Endothelial cell of umbilical vein (primary cell): ENCODE measurements around the gene IL9R. TPM values are rescaled to one million over a fixed set of nuclear protein-coding genes. Genes with fewer than 3 reads are reported as not detected.

Experiments used
- BruUV-seq: library from RNA; stranded (reverse); fragments of 400-500 nt; replicated peaks from 2 replicates; lab custom pipeline; 2021; lab: Mats Ljungman, UMichigan
- CTCF ChIA-PET: fragments of 300-600, 350-600 bp; sonication (Branson Sonifier 250); formaldehyde crosslinking; loops from one replicate; lab custom pipeline; 2021; ENCODE audit warnings: antibody characterized with exemption, inconsistent platforms; lab: Charles Lee
- POLR2A ChIA-PET: fragments of 300-600, 350-600 bp; sonication (Branson Sonifier 250); formaldehyde crosslinking; loops from one replicate; lab custom pipeline; 2021; ENCODE audit warnings: antibody characterized with exemption, inconsistent platforms; lab: Charles Lee
- DNase-seq: peaks from one replicate; pipeline ENCODE4 v3.0.0-alpha.2; 2011; ENCODE audit warnings: low read depth, low spot score
- FAIRE-seq: peaks from 2 replicates; lab custom pipeline; 2011; peaks lifted over from hg19 to GRCh38; lab: Jason Lieb, UNC
- H2AFZ ChIP-seq: 2 replicates; pipeline ENCODE4 v1.6.0; 2012; ENCODE audit warnings: low read depth, low read length, control low read depth, inconsistent platforms
- H3K27ac ChIP-seq: 2 replicates; pipeline ENCODE4 v1.5.1; 2011; ENCODE audit warnings: low read depth, mild to moderate bottlenecking, control low read depth, low read length, moderate library complexity; ENCODE audit not compliant: insufficient read depth
- H3K27me3 ChIP-seq, 2 experiments: 2 replicates each; pipeline versions ENCODE4 v1.6.0 to v1.6.1; 2011; ENCODE audit warnings: low read length in 2 of 2, mixed read lengths in 1 of 2; ENCODE audit not compliant: control insufficient read depth in 2 of 2, insufficient read depth in 2 of 2
- H3K36me3 ChIP-seq, 2 experiments: 2 replicates in 1 of 2; 3 replicates in 1 of 2; pipeline ENCODE4 v1.5.1; 2011; ENCODE audit warnings: low read length in 2 of 2, mild to moderate bottlenecking in 1 of 2, moderate library complexity in 1 of 2; ENCODE audit not compliant: control insufficient read depth in 2 of 2, insufficient read depth in 2 of 2; ENCODE audit errors: extremely low read depth in 1 of 2
- H3K4me1 ChIP-seq: 3 replicates; pipeline ENCODE4 v1.5.1; 2011; ENCODE audit warnings: mild to moderate bottlenecking, low read length; ENCODE audit not compliant: control insufficient read depth, insufficient read depth; ENCODE audit errors: extremely low read depth
- H3K4me2 ChIP-seq: 2 replicates; pipeline ENCODE4 v1.6.1; 2011; ENCODE audit warnings: low read length, control low read depth, mixed read lengths; ENCODE audit not compliant: insufficient read depth
- H3K4me3 ChIP-seq, 3 experiments: fragments of 200-600 bp in 1 of 3; sonication (generic), shearing (Covaris generic) in 1 of 3; replicated peaks in 1 of 3; 2 replicates each; pipeline ENCODE4 v1.5.1; 2011 to 2016; ENCODE audit warnings: control low read depth in 3 of 3, low read length in 3 of 3, mild to moderate bottlenecking in 2 of 3, inconsistent platforms in 1 of 3, low read depth in 1 of 3, moderate library complexity in 1 of 3; ENCODE audit not compliant: insufficient read depth in 1 of 3
- H3K79me2 ChIP-seq: 2 replicates; pipeline ENCODE4 v1.6.0; 2012; ENCODE audit warnings: low read length, inconsistent platforms; ENCODE audit not compliant: control insufficient read depth, insufficient read depth
- H3K9ac ChIP-seq: replicated peaks from 2 replicates; pipeline ENCODE3; 2011; ENCODE audit warnings: low read length, control low read depth; ENCODE audit not compliant: insufficient read depth; ENCODE audit errors: extremely low read depth
- H3K9me1 ChIP-seq: replicated peaks from 3 replicates; pipeline ENCODE4 v1.6.0; 2011; ENCODE audit warnings: mild to moderate bottlenecking, low read length; ENCODE audit not compliant: control insufficient read depth, insufficient read depth; ENCODE audit errors: extremely low read depth
- H3K9me3 ChIP-seq: replicated peaks from 2 replicates; pipeline ENCODE4 v1.5.1; 2012; ENCODE audit warnings: low read length, inconsistent platforms; ENCODE audit not compliant: control insufficient read depth, insufficient read depth
- H4K20me1 ChIP-seq: replicated peaks from 2 replicates; pipeline ENCODE3; 2011; ENCODE audit warnings: mild to moderate bottlenecking, low read length; ENCODE audit not compliant: control insufficient read depth, insufficient read depth; ENCODE audit errors: extremely low read depth
- EZH2 ChIP-seq: IDR thresholded peaks from 2 replicates; pipeline ENCODE4 v1.6.1; 2012; ENCODE audit warnings: borderline replicate concordance, low read depth, mild to moderate bottlenecking, moderate library complexity, low read length, inconsistent platforms; ENCODE audit not compliant: severe bottlenecking
- FOS ChIP-seq: IDR thresholded peaks from 2 replicates; pipeline ENCODE4 v1.6.1; 2011; ENCODE audit warnings: mild to moderate bottlenecking, low read length, moderate library complexity, borderline replicate concordance; ENCODE audit not compliant: insufficient read depth
- GATA2 ChIP-seq: IDR thresholded peaks from 2 replicates; pipeline ENCODE4 v1.7.0; 2011; ENCODE audit warnings: low read depth, mild to moderate bottlenecking, moderate library complexity, mixed read lengths, low read length; ENCODE audit not compliant: insufficient read length, insufficient read depth
- JUN ChIP-seq: IDR thresholded peaks from 2 replicates; pipeline ENCODE4 v1.6.1; 2011; ENCODE audit warnings: borderline replicate concordance, low read depth; ENCODE audit not compliant: insufficient read length, insufficient read depth
- MYC ChIP-seq: IDR thresholded peaks from one replicate; pipeline ENCODE4 v1.6.1; 2011; ENCODE audit warnings: mild to moderate bottlenecking, low read depth, low read length
- POLR2A ChIP-seq: IDR thresholded peaks from 2 replicates; pipeline ENCODE4 v1.6.1; 2012; ENCODE audit warnings: low read depth, mild to moderate bottlenecking, control low read depth, low read length
- POLR2AphosphoS5 ChIP-seq: IDR thresholded peaks from 2 replicates; pipeline ENCODE4 v1.6.1; 2012; ENCODE audit warnings: low read depth, mild to moderate bottlenecking, control low read depth, low read length, moderate library complexity; ENCODE audit not compliant: insufficient read depth
- dilution Hi-C: fragments of 300-500 bp; cut with MboI; formaldehyde crosslinking; loops from one replicate; pipeline ENCODE4 v1.15.0; 2019; ENCODE audit warnings: low sequenced_read_pairs; ENCODE audit not compliant: extremely low pct_ligation_motif_present
- intact Hi-C: fragments of 100-400 bp; cut with micrococcal nuclease; formaldehyde crosslinking; loops from one replicate; pipeline ENCODE4 v1.10.0; 2022
- polyA plus RNA-seq, 4 experiments: library from polyadenylated mRNA; depleted of rRNA in 3 of 4; stranded (reverse) in 3 of 4; unstranded in 1 of 4; fragments of >200 nt; gene quantifications; 2 replicates each; pipeline versions ENCODE4 v1.2.1 to v1.2.3, GENCODE V29; 2011 to 2012; ENCODE audit warnings: missing spikeins in 1 of 4
- total RNA-seq: library from RNA; stranded (reverse); gene quantifications from 2 replicates; pipeline ENCODE4 v1.2.3, GENCODE V29; 2021
- TF ChIP-seq, protein P1 (sequence below): IDR thresholded peaks from 2 replicates; pipeline ENCODE4 v1.6.1; 2011; ENCODE audit not compliant: insufficient read depth, insufficient read length
- TF ChIP-seq, protein P2 (sequence below), 2 donors: IDR thresholded peaks; 1 replicate in 1 of 2; 2 replicates in 1 of 2; pipeline ENCODE4 v1.5.1; 2011; ENCODE audit warnings: low read length in 2 of 2, mild to moderate bottlenecking in 2 of 2, moderate library complexity in 2 of 2, control low read depth in 1 of 2, inconsistent platforms in 1 of 2, low read depth in 1 of 2; ENCODE audit not compliant: insufficient read depth in 1 of 2; ENCODE audit errors: extremely low read depth in 1 of 2

The IL9R gene
- total and polyA plus RNA-seq, 2 donors (not counting 3 experiments of a cell fraction or from before 2014, with no cell fraction given), result not detected

DNA sequence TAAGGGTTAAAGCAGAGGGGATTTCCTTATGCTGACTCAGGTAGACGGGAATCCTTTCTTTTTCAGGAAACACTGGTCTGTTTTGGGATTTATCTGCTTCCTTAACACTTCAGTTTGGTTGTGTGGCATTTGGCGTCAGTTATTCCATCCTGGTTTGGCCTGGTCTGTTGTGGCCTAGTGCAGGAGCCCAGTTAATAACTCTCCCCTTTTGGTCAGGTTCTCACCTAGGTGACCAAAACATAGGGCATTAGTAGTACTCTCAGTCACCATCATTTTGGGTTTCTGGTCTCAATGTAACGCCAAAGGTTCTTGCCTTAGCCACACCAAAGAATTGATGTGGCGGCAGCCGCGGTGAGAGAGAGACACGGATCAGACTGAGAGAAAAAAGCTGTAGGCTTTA, 39.7 kb upstream of the IL9R start:
- TF ChIP-seq, protein P1, sequence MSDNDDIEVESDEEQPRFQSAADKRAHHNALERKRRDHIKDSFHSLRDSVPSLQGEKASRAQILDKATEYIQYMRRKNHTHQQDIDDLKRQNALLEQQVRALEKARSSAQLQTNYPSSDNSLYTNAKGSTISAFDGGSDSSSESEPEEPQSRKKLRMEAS, result no peak
- TF ChIP-seq FOS (no peak), JUN (no peak), MYC (no peak), POLR2A (no peak), GATA2 (no peak), EZH2 (no peak), POLR2AphosphoS5 (no peak)
- TF ChIP-seq, protein P2, sequence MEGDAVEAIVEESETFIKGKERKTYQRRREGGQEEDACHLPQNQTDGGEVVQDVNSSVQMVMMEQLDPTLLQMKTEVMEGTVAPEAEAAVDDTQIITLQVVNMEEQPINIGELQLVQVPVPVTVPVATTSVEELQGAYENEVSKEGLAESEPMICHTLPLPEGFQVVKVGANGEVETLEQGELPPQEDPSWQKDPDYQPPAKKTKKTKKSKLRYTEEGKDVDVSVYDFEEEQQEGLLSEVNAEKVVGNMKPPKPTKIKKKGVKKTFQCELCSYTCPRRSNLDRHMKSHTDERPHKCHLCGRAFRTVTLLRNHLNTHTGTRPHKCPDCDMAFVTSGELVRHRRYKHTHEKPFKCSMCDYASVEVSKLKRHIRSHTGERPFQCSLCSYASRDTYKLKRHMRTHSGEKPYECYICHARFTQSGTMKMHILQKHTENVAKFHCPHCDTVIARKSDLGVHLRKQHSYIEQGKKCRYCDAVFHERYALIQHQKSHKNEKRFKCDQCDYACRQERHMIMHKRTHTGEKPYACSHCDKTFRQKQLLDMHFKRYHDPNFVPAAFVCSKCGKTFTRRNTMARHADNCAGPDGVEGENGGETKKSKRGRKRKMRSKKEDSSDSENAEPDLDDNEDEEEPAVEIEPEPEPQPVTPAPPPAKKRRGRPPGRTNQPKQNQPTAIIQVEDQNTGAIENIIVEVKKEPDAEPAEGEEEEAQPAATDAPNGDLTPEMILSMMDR (IDR thresholded peaks at IDR 0.05; ENCODE audit: extremely low read depth in 1 of 2, insufficient read depth in 1 of 2, low read depth in 1 of 2, low read length in 2 of 2), result no peak
- BruUV-seq, result no TSS peak
- Histone ChIP-seq H3K9me1 (no peaks in the 10 kb centered on the region), H3K27me3 (no peaks in the 10 kb centered on the region), H3K9me3 (no peaks in the 10 kb centered on the region), H2AFZ (no peak overlapping the region), H3K4me1 (no peaks in the 10 kb centered on the region), H3K27ac (no peak overlapping the region), H3K4me3 (no peak overlapping the region), H3K9ac (no peak overlapping the region), H3K79me2 (no peaks in the 10 kb centered on the region), H3K36me3 (no peaks in the 10 kb centered on the region), H3K4me2 (no peak overlapping the region), H4K20me1 (no peaks in the 10 kb centered on the region)
- ChIA-PET POLR2A (no interaction called here), CTCF (no interaction called here)
- DNase-seq, result no peak
- no peak for FAIRE-seq
- dilution Hi-C loops (no loop called here), intact Hi-C loops (no loop called here)
